GM18517 (cell line): ENCODE results near the gene ZMYM4.
"Not testable (repeated sequence)": the region's sequence is repeated elsewhere in the genome, so short reads cannot be mapped to it uniquely, and the experiment has no call there.

Source experiments
- ATAC-seq: cut with Tn5 transposase; IDR thresholded peaks from one replicate; pipeline ENCODE4 v1.9.1; 2021; ENCODE audit warnings: mild to moderate bottlenecking, moderate library complexity; ENCODE audit not compliant: unreplicated experiment

Gene ZMYM4

DNA sequence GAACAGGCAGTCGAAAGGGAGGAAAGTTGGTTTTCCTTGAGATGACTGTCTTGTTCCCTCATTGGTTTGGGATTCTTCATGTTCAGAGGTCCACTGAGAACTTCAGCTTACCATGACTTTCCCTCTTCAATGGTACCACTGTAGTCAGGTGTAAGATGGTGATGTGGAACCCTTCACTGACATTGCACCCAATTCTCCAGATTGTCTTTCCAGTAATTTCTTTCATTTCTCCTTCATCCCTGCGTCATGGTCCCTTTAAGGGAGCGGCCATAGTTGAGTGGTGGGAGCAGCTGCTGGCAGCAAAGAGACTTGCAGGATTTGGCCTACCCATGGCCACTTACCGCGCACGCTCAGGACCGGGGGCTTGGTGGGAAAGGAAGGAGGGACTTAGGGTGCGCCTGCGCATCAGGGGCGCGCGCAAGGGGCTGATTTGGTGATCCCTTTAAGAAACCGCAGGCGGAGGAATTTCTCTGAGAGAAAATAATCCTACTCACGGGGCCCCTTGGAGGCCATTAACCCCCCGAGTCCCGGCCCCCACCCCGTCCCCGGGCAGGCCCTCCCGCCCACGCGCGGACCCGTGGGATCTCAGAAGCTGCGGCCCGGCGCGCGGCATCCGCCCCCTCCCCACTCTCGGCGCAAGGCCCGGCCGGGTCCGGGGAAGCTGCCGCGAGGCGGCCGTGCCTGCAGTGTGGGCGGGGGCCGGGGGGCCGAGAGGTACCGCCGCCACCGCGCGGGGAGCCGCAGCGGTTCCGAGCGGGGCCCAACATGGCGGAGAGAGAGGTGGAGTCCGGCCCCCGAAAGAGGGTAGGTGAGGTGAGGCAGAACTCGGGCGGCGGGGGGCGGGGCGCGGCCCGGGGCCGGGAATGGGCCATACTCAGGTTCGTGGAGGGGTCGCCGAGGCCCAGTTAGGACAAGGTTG is at the start of gene ZMYM4:
ZMYM4 (plus strand) TSS at position 428 of the 919 bp plus-strand sequence; CDS start at position 766, 338 bp downstream.
- ATAC-seq: peak; percentile 87

DNA sequence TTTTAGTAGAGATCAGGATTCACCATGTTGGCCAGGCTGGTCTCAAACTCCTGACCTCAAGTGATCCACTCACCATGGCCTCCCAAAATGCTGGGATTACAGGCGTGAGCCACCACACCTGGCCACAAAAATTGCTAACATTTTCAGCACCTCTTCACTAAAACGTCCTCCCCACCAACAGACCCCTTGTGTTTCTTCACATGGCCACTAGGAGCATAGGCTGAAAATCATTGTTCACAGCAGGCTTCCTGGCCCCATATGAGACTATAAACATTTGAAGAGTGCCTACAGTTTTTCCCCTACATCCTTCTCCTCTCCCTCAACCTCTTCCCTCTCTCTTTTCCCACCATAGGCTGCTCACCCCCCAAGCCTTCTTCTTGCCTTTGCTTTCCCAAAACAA is 47.5 kb upstream of the ZMYM4 start:
- no peak for ATAC-seq

DNA sequence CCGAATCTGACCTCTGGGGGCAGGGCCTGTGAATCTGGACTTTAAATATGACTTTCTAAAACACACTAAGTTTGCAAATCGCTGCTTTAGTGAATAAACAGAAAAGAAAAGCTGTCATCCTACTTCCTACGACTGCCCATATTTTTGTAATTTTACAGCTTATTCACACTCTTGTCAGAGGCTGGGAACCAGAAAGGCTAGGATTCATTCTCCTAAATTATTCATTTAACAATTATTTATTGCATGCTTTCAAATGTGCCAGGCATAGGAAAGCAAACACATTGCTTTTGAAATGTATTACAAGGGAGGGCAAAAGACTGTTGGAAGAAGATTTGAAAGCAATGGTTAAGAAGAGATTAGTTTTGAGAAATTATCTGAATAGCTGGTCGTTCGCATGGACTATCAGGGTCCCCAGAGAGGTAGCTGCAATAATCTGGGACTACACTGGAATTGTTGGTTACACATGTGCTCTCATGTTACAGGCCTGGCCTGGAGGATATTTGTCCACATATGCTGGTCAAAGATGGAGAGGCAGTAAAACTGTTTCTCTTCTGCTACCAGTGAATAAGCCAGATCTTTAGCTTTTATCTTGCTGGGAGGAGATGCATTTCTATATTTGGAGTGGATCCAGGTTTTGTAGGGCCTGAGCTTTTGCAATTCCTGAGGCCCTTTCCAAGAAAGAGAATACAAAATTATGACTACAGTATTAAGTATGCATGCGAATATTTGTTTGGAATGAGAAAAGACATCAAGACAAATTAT is 46.0 kb upstream of the ZMYM4 start:
- ATAC-seq: no peak

DNA sequence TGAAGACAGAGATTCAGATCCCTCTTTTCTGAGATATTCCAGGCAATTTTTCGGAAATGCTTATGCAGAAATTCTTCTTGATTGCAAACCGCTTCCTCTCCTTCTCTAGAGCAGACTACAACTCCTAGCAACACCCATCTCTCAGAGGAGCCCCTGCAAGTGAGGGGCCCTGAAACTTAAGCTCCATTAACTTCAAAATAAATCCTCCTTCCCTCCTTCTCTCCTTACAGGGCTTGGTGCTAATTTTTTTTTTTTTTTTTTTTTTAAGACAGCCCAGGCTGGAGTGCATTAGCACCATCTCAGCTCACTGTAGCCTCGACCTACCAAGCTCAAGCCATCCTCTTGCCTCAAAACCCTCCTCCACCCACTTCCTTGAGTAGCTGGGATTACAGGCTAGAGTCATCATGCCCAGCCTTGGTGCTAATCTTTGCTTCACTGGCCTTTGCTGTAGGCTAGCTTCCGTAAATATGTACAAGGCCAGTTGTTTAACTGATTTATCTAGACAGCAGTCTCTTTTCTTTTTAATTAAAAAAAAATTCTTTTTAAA is 45.4 kb upstream of the ZMYM4 start:
- ATAC-seq: no peak

DNA sequence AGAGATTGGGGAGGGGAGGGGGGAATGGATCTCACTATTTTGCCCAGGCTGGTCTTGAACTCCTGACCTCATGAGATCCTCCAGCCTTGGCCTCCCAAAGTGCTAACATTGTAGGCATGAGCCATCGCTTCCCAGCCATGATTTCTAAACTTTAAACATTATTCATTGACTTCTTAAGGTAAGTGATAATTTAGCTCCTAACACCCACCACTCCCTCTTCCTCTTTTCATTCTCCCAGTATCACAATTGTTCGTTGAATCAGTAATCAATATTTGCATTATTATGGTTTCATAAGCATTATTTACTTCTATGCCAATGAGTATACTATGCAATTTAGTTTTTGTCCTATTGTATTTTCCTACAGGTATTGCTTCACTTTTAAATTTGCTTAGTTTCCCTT is 42.0 kb upstream of the ZMYM4 start:
- ATAC-seq: no peak

DNA sequence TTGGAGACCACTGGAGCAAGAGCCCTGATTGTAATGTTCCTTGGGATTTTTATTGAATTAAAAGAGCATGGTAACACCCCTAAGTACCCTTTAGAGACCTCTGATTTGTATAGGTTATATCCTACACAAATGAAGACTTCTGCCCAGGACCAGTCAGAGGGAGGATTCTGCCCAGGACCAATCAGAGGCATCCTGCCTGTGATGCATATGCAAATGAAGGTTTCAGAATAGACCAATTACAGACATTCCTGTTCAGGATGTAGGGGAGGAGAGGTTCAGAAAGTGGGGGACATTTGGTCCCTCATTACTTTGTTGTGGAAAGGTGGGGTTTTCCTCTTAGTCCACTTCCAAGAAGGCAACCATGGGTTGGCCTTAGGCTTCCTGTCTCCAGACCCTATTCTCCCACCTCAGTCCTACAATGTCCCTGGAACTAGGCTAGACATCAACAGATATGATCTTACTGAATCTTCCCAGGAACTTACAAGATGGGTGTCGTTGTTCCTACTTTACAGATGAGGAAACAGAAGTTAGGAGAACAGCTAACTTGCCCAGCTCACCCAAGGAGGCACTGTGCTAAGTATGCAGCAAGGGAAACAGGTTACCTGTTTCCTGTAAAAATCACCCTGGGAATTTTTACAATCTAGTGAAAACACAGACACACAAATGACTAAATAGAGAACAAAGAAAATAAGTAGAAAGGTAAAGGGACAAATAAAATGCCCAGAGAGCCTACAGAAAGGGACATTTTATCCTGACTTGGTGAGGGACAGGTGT is 38.7 kb upstream of the ZMYM4 start:
- ATAC-seq: no peak

DNA sequence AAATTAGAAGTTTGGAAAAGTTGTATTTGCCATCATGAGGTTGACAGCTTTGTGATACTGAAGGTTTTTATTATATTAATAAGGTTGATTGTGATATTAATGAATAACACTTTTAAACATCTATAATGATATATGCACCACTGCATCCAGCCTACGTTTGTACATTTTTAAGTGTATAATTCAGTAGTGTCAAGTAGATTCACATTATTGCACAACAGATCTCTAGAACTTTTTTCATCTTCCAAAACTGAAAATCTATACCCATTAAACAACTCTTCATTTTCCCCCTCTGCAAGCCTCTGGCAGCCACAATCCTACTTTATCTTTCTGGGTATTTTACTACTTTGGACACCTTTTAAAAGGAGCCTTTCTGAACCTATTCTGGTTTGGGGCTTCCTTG is 37.2 kb upstream of the ZMYM4 start:
- no peak for ATAC-seq

DNA sequence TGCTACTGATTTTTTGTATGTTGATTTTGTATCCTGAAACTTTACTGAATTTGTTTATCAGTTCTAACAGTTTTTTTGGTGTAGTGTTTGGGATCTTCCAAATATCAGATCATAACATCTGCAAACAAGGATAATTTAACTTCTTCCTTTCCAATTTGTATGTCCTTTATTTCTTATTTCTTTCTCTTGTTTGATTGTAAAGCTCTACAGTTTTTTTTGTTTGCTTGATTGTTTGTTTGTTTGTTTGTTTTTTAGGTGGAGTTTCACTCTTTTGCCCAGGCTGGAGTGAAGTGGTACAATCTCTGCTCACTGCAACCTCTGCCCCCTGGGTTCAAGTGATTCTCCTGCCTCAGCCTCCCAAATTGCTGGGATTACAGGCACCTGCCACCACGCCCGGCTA is 31.7 kb upstream of the ZMYM4 start:
- not testable (repeated sequence) for ATAC-seq

DNA sequence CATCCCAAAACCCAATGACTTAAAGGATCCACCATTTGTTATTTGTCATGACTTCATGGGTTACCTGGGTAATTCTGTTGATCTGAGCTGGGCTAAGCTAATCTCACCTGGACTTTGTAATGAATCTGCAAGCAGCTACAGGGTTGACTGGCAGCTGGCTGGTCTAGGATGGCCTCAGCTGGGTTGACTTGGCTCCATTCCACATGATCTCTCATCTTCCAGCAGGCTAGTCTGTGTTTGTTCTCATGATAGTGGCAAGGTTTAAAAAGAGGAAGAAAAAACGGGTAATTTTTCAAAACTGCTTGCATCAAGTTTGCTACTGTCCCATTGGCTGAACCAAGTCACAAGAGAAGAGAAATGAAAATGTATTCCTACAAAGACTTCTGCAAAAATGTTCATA is 24.8 kb upstream of the ZMYM4 start:
- no peak for ATAC-seq

DNA sequence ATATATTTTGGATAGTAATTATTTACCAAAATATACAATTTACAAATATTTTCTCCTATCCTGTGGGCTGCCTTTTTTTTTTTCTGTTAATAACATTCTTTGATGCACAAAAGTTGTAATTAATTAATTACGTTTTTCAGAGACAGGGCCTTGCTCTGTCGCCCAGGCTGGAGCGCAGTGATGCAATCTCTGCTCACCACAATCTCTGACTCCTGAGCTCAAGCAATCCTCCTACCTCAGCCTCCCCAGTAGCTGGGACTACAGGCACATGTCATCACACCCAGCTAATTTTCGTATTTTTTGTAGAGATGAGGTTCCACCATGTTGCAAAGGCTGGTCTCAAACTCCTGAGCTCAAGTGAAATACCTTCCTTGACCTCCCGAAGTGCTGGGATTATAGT is 21.3 kb upstream of the ZMYM4 start:
- ATAC-seq: no peak

DNA sequence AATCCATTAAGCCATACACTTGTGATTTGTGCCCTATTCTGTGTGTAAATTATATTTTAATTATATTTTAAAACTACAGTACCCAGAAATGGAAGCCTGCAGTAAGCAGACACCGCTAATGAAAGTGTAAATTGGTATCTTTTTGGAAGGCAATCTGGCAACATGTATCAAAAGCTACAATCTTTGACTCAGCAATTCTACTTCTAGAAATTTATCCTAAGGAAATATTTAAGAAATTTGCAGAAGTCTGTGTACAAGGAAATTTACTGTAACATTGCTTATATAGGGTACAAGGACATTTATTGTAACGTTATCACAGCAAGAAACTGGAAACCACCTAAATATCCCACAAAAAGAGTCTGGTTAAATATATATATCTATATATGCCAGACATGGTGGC is 14.6 kb upstream of the ZMYM4 start:
- no peak for ATAC-seq

DNA sequence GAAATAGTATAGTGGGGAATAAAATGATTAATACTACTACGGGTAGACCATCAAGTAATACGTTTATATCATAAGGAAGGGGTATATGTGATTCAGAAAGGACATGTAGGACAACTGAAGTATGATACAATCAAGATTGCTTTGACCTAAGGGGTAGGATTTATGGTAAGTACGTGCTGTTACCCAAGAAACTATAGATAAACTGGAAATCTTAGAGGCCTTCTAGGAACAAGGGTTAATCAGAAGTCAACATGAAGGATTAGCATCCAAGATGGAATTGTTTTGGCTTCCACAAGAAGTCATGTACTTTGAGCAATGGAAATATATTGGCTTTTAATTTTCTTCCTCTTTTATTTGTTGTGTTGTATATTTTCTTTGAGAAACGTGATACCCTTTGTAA is 13.2 kb upstream of the ZMYM4 start:
- no peak for ATAC-seq

DNA sequence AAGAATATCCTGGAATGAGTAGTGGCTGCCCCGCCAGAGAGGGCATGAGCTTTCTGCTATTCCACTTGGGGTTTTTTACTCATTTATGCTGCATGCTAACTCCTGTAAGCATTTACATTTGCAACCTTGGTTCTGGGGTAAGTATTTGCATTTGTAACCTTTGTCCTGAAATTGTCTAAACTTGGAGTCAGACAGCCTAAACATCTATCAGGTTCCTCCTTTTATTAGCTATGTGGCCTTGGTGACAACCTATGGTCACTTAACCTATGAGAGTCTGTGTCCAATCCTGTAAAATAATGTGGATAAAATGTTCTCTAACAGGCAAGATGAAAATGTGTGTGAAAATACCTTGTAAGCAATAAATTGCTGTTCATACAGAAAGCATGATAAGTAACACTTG is 8.9 kb upstream of the ZMYM4 start:
- ATAC-seq: no peak

DNA sequence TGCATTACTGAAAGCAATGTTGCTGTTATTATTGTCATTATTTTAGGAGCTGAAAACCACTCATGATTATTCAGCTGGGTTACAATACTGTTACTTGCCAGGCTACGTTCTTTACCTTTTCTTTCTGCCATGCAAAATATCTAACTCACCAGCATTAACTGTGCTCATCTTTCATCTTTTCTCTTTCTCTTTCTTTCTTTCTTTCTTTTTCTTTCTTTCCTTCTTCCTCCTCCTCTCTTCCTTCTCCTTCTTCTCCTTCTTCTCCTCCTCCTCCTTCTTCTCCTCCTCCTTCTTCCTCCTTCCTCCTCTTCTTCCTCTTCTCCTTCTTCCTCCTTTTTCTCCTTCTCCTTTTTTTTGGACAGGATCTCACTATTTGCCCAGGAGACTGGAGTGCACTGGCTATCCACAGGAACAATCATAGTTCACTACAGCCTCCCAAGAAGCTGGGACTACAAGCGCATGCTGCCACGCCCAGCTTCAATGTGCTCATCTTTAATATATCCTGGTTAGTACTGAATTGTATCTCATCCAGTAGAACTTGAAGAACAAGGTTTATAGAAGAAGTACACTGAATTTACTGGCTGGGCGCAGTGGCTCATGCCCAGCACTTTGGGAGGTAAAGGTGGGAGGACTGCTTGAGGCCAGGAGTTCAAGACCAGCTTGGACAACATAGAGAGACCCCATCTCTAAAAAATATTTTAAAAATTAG is 6.9 kb upstream of the ZMYM4 start:
- no peak for ATAC-seq

DNA sequence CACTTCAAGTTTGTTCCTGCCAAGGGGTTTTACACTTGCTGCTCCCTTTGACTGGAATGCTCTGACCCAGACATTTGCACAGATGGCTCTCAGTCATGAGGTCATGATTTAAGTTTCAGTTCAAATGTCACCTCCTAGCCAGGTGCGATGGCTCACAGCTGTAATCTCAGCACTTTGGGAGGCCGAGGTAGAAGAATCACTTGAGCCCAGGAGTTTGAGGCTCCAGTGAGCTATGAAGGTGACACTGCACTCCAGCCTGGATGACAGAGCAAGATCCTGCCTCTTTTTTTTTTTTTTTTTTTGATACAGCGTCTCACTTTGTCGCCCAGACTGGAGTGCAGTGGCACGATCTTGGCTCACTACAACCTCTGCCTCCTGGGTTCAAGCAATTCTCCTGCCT is 4.5 kb upstream of the ZMYM4 start:
- no peak for ATAC-seq

DNA sequence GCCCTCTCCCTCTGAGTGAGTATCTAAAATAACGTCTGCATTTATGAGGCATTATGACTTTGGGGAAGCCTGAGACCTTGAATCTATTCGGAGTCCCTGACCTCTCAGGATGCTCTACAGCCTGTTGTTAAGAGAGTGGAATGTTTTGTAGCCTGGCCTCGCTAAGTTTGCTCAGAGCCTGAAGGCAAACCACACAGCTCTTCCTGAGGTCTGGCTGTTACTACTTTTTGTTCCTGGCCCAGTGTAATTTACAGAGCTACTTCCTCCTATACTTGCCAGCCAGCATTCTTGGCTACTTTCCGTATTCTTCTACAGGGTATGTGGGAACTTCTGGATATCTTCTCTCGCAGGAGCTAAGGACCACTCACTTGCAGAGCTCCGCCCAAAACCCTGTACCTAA is 3.6 kb upstream of the ZMYM4 start:
- no peak for ATAC-seq

DNA sequence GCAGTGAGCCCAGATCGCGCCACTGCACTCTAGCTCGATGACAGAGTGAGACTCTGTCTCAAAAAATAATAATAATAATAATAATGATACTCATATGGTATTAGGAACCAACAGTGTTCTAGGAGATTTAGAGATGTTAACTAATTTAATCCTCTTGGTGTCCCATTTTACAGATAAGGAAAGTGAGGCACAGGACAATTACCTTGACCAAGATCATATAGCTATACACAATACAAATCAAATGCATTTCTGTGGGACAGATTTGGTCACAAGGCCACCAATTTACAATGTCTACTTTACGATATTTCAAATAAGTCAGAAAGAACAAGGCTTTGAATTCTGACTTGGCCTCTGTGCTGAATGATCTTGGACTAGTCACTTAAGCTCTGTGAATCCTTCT is 2.2 kb upstream of the ZMYM4 start:
- no peak for ATAC-seq

DNA sequence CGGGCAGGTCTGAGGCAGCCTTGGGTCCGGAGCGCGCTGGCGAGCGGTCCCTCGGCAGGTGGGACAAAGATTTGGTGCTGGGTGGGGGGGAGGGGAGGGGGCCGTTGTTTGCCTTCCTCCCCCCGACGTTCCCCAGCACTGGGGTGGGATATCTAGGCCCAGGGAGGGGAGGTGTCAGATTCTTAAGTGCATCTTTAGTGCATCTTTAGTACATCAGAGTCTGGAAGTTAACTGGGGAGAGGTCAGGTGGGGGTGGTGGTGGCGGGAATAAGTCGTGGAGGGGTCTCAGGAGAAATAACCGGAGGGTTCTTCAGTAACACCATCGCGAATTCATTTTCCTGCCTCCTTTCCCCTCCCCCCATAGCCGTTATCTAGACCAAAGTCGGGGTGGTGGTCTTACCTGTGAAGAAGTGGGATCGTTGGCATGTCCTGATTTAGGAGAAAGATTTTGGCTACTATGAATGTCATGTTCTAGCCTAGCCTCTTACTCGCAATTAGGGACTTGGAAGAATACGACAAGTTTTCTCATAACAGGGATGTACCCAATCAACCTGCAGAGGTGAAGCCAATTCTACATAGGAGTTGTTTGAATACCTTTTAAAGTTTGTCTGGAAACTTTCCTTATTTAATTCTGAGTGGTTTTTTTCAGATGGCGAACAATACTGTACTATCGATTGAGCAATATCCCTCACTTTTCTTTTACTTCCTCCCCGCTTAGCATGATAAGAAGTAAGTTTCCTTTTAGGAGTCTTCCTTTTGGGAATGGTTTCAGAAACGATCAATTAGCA is 886 bp downstream of the ZMYM4 start:
- ATAC-seq: no peak

DNA sequence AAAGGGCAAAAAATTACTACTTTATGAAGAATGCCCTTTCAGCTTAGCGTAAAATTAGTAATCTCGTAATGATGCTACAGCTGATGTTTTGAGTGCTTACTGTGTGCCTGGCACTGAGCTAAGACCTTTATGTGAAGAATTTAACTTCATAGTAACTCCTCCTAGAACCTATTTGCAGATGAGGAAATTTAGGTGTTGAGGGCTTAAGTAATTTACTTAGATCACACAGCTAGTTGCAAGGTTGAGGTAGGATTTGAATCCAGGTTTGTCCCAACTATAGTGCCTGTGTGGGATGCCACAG is 1.4 kb downstream of the ZMYM4 start:
- no peak for ATAC-seq

DNA sequence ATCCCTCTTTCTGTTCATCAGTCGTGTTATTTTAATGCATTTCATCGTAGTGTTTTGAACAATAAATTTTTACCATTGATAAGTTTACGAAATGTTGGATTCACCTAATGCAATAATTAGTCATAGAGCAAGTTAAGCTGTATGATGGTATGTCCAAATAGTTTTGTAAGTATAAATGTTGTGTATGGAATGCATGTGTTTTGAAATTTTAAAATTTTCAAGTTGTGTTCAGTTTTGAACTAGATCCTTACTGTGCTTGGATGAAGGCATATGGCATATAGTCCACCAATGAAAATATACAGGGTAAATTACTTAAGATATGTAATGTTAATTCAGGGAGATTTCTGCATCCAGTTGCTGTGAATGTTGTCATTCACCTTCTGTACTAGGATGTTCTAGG is 2.3 kb downstream of the ZMYM4 start:
- ATAC-seq: no peak
